HG03175 (cell line): ENCODE data around the gene CHST8.
"Not testable (repeated sequence)": the region's sequence is repeated elsewhere in the genome, so short reads cannot be mapped to it uniquely, and the experiment has no call there.

Experiments
- ATAC-seq: cut with Tn5 transposase; IDR thresholded peaks from one replicate; pipeline ENCODE4 v1.9.1; 2021; ENCODE audit warnings: mild to moderate bottlenecking, moderate library complexity; ENCODE audit not compliant: unreplicated experiment

CHST8 gene

GRCh38 chr19:33688171-33688992 lies 66.6 kb downstream of the CHST8 start:
- ATAC-seq = no peak

DNA sequence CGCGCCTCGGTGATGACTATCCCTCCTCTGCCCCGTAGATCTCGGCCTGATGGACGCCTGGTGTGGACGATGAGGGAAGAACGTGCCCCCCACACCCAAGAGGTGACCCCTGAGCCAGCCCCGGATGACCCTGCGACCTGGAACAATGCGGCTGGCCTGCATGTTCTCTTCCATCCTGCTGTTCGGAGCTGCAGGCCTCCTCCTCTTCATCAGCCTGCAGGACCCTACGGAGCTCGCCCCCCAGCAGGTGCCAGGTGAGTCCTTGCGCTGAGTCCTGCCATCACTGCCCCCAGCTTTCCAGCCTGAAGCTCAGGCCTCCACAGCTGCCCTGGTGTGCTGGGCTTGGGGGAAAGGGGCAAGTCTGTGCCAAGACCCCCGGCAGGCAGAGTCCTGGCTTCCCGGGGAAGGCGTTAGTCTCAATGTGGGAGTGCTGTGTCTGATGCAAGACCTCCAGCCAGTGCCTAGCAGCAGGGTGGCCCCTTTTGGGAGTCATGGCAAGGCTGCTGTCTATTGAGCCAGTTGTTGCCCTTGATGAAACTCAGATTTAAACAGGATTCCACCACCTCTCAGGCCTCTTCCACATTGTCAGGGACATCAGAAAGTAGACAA lies 67.5 kb downstream of the CHST8 start:
- ATAC-seq = no peak

GRCh38 chr19:33689868-33690267 lies 68.1 kb downstream of the CHST8 start:
- no peak for ATAC-seq

DNA sequence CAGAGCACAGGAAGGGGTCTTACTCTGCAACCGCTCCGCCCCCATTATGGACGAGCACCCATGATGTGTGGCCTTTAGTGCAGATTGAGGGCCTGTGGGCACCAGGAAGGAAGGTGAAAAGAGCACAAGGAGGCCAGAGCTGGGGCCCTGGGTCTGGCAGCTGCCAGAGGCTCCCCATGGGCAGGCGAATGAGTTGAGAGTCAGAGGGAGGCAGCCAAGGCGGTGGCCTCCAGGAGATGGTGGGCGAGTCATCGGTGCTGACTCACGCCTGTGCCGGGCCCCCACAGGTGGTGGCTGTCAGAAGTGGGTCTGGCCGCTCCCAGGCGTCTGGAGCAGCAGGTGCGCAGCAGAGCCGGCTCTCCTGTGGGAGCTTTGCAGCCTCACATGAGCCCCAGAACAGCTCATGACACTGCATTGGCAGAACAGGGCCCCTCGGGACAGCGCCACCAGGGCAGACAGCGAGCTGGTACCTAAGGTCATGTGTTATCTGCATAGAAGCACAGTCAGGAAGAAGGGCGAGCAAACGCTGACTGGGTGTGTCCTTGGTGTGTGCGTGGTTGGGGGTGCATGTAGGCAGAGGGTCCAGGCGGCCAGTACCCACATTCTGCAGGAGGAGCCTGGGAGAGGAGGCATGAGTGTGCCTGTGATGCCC lies 68.8 kb downstream of the CHST8 start:
- ATAC-seq = no peak

DNA sequence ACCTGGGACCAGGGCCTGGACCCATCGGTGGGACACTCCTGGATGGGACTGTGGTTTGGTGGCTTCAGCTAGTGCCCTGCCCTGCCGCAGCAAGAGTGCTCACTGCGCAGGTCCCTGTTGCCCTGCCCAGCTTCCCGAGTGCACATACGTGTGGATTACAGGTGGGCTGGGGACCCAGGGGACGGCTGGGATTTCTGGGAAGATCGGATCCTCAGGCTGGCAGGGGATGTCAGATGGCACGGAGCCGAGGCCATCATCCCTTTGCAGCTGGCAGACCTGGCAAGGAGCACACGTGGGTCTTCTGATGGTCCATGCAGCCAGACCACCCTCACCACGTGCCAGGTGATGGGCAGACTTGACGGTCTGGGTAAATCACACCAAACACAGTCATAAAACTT lies 69.3 kb downstream of the CHST8 start:
- ATAC-seq = no peak

- no peak for ATAC-seq
Measured at GRCh38 chr19:33691736-33692135, 70.0 kb downstream of the CHST8 start.

- no peak for ATAC-seq
Measured at GRCh38 chr19:33693678-33694077, 71.9 kb downstream of the CHST8 start.

DNA sequence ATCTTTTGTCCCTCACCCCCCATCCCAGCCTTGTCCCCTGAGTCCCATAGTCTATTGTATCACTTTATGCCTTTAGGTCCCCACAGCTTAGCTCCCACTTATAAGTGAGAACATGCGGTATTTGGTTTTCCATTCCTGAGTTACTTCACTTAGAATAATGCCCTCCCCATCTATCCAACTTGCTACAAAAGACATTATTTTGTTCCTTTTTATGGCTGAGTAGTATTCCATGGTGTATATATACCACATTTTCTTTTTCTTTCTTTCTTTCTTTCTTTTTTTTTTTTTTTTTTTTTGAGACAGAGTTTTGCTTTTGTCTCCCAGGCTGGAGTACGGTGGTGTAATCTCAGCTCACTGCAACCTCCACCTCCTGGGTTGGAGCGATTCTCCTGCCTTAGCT lies 73.8 kb downstream of the CHST8 start:
- not testable (repeated sequence) for ATAC-seq

DNA sequence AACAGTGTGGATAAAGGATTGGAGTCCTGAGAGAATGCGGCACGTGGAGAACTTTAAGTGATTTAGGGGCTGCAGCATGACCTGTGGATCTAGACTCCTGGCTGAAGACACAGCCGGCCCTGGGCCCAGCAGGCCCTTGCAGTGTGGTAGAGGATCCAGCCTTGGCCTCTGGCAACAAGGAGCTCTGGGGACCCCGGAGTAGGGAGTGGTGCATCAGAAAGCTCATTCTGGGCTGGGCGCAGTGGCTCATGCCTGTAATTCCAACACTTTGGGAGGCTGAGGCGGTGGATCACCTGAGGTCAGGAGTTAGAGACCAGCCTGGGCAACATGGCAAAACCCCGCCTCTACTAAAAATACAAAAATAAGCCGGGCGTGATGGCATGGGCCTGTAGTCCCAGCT lies 76.0 kb downstream of the CHST8 start:
- no peak for ATAC-seq

DNA sequence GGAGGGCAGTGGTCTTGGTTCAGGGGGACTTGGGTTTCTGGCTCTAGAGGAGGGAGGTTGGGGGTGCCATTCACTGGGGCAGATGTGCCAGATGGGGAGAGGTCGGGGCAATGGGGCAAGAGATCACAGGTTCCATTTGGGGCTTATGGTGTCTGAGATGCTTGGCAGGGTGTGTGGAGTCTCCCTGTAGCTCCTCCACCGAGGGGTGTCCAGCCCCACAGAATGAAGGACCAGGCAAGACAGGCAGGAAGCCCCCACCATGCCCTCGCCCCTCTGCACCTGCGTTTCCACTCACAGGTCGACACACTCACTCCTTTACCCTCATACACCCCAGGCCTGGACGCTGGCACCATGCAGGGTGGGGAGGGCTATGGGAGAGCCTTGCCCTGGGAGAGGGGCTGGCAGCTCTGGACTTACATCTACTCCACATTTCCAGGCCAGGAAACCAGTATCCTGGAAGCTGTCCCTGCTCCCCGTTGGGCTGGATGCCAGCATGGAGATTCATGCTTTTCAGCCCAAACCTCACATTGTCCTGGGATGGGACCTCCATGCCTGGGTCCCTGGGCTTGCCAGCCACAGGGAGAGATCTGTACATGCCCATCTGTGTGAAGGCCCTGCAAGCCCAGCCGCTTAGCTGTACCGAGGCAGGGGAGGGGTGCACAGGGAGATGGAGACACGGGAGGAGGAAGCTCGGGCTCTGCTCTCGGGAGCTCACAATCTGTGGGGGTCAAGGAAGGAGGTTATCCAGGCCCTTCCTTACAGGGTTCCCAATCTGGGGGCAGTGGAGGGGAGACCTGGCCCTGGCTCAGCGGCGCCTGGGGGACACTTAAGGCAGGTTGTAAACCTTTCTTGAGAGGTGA lies 77.1 kb downstream of the CHST8 start:
- no peak for ATAC-seq

- ATAC-seq = no peak
Measured at GRCh38 chr19:33699754-33700407, 78.1 kb downstream of the CHST8 start.

GRCh38 chr19:33700408-33701013 lies 78.8 kb downstream of the CHST8 start:
- ATAC-seq = no peak

- ATAC-seq = no peak
Measured at GRCh38 chr19:33701565-33701964, 79.8 kb downstream of the CHST8 start.

DNA sequence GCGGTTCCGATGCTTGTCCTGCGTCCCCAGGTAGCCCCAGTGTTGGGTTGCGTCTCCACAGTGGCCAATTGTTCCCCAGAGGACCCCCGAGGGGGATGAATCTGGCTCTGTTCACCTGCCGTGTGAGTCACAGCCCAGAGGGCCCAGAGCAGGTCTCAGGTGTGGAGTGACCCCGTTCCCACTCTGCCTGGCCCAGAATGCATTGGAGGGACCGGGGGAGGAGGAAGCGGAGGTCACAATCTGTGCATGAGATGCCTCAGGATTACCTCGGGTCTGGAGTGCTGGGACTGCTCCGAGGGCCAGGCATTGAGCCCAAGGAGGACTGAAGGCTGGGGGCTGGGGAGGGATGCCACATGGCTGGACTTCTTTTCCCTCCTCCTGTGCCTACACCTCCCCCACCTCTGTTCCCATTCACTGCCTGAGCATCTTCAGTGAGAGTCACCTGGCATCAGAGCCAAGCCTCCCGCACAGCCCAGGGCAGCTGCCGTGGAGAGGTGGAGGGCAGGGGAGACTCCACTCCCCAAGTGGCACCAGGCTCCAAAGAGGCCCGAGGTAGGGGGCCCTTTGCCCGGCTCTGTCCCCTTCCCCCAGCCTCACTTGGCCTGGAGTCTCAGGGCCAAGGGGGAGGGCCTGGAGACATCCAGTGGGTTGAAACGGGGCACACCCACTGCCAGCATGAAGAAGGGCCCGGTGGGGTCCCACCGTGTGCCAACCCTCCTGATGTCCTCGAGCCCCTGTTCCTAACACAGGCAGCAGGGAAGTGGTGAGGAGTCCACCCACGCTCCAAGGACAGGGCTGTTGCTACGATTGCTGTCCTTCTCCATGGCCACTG lies 81.1 kb downstream of the CHST8 start:
- no peak for ATAC-seq

DNA sequence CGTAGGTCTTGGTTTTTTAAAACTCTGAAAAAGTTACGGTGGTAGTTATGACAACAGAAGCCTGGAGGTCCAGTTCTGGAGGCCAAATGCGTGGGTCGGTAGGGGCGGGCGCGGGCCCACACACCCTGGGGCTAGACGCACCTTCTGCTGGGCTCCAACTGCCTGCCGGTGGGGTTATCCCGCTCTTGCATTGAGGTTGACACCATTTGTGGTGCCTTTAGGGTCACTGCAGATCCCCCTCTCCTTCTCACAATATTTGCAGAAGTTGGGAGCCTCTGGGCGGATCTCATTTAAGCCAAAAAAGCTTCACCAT lies 81.6 kb downstream of the CHST8 start:
- no peak for ATAC-seq

DNA sequence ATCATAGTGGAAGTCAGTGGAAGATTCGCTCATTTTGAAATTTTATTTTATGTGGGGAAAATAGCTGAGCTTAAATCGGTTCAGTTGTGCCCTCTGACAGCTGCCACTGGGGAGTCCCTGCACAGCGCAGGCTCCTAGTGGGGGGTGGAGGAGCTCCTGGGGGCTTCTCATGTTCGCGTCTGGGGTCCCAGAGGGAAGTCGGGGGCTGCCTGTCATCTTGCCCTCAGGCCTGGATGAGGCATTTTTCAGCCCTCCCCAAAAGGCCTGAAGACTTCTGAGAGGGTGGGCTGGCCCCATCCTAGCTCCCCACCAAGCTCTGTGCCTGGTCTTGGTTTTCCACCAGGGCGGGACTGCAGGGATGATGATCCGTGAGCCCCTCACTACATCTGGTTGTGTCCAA lies 82.1 kb downstream of the CHST8 start:
- ATAC-seq = no peak

GRCh38 chr19:33704271-33704670 lies 82.5 kb downstream of the CHST8 start:
- ATAC-seq = no peak

GRCh38 chr19:33705090-33705847 lies 83.5 kb downstream of the CHST8 start:
- no peak for ATAC-seq

- ATAC-seq = no peak
Measured at GRCh38 chr19:33705860-33706259, 84.1 kb downstream of the CHST8 start.
